Loucy (cell line): ENCODE data around the gene MTG2.

ENCODE experiments used
- H2AFZ ChIP-seq: fragments of 200-600 bp; sonication (generic); 2 replicates; pipeline ENCODE4 v1.6.0; 2016; ENCODE audit warnings: antibody characterized with exemption, mild to moderate bottlenecking, low read length, moderate library complexity
- H3F3A ChIP-seq: fragments of 200-600 bp; 2 replicates; pipeline ENCODE4 v1.6.0; 2016; ENCODE audit warnings: antibody characterized with exemption, low read depth, mild to moderate bottlenecking
- H3K27me3 ChIP-seq: fragments of 200-600 bp; sonication (generic); 2 replicates; pipeline ENCODE4 v1.6.1; 2014; ENCODE audit warnings: low read length, mild to moderate bottlenecking; ENCODE audit not compliant: insufficient read depth, poor library complexity, severe bottlenecking
- H3K36me3 ChIP-seq: fragments of 200-600 bp; sonication (generic); 2 replicates; pipeline ENCODE4 v1.6.1; 2016; ENCODE audit warnings: low read length; ENCODE audit not compliant: insufficient read depth
- H3K4me1 ChIP-seq: fragments of 200-600 bp; sonication (generic); 2 replicates; pipeline ENCODE4 v1.5.1; 2014; ENCODE audit warnings: low read length, mild to moderate bottlenecking; ENCODE audit not compliant: insufficient read depth, poor library complexity, severe bottlenecking
- H3K4me2 ChIP-seq: fragments of 200-600 bp; sonication (generic); 2 replicates; pipeline ENCODE4 v1.6.0; 2014; ENCODE audit warnings: antibody characterized with exemption, low read length, low read depth, mild to moderate bottlenecking; ENCODE audit not compliant: poor library complexity, severe bottlenecking
- H3K4me3 ChIP-seq: fragments of 200-600 bp; sonication (generic); 2 replicates; pipeline ENCODE4 v1.5.1; 2014; ENCODE audit warnings: low read length, mild to moderate bottlenecking, mixed read lengths; ENCODE audit not compliant: poor library complexity, severe bottlenecking
- H3K79me2 ChIP-seq: fragments of 200-600 bp; sonication (generic); 2 replicates; pipeline ENCODE4 v1.6.1; 2014; ENCODE audit warnings: low read length; ENCODE audit not compliant: insufficient read depth
- H3K9ac ChIP-seq: fragments of 200-600 bp; sonication (generic); 2 replicates; pipeline ENCODE4 v1.6.0; 2014; ENCODE audit warnings: mild to moderate bottlenecking, low read depth, low read length, moderate library complexity; ENCODE audit not compliant: poor library complexity, severe bottlenecking
- H3K9me2 ChIP-seq: fragments of 200-600 bp; sonication (generic); replicated peaks from 2 replicates; pipeline ENCODE4 v1.6.1; 2016; ENCODE audit warnings: low read depth, low read length, mixed read lengths
- H3K9me3 ChIP-seq: fragments of 200-600 bp; sonication (generic); 2 replicates; pipeline ENCODE4 v1.6.1; 2014; ENCODE audit warnings: mild to moderate bottlenecking, antibody characterized with exemption, low read length, low read depth; ENCODE audit not compliant: insufficient read depth
- H4K20me1 ChIP-seq: fragments of 200-600 bp; sonication (generic); 2 replicates; pipeline ENCODE4 v1.6.0; 2014; ENCODE audit warnings: antibody characterized with exemption, low read length, mild to moderate bottlenecking; ENCODE audit not compliant: insufficient read depth, poor library complexity, severe bottlenecking
- CTCF ChIP-seq: fragments of 200-600 bp; sonication (generic); conservative IDR thresholded peaks from 2 replicates; pipeline ENCODE4 v1.5.1; 2014; ENCODE audit warnings: mild to moderate bottlenecking, antibody characterized with exemption, low read length
- EZH2phosphoT487 ChIP-seq: fragments of 200-600 bp; IDR thresholded peaks from 2 replicates; pipeline ENCODE4 v1.6.1; 2018; ENCODE audit warnings: antibody characterized with exemption, mild to moderate bottlenecking, moderate library complexity, borderline replicate concordance

MTG2 gene

GRCh38 chr20:62226707-62227590 lies 44.1 kb downstream of the MTG2 start:
- no peak overlapping the region for H3K4me2 ChIP-seq
- H2AFZ ChIP-seq, result no peak overlapping the region
- no peaks in the 10 kb centered on the region for H3K27me3 ChIP-seq
- H3K9me3 ChIP-seq, result no peaks in the 10 kb centered on the region
- H3F3A ChIP-seq, result no peaks in the 10 kb centered on the region
- no peaks in the 10 kb centered on the region for H3K4me1 ChIP-seq
- no peak overlapping the region for H3K4me3 ChIP-seq
- no peak for TF ChIP-seq EZH2phosphoT487
- TF ChIP-seq CTCF, result no peak
- H3K9ac ChIP-seq, result no peak overlapping the region
- no peaks in the 10 kb centered on the region for H3K9me2 ChIP-seq
- H4K20me1 ChIP-seq, result no peaks in the 10 kb centered on the region
- no peaks in the 10 kb centered on the region for H3K79me2 ChIP-seq
- no peaks in the 10 kb centered on the region for H3K36me3 ChIP-seq

- no peak overlapping the region for H2AFZ ChIP-seq
- H3K4me1 ChIP-seq, result no peaks in the 10 kb centered on the region
- H3K36me3 ChIP-seq, result no peaks in the 10 kb centered on the region
- H3K9ac ChIP-seq, result no peak overlapping the region
- no peaks in the 10 kb centered on the region for H3K27me3 ChIP-seq
- H3K79me2 ChIP-seq, result no peaks in the 10 kb centered on the region
- H3K4me2 ChIP-seq, result no peak overlapping the region
- no peak for TF ChIP-seq CTCF
- no peaks in the 10 kb centered on the region for H3K9me2 ChIP-seq
- H4K20me1 ChIP-seq, result no peaks in the 10 kb centered on the region
- H3K9me3 ChIP-seq, result no peaks in the 10 kb centered on the region
- H3K4me3 ChIP-seq, result no peak overlapping the region
- H3F3A ChIP-seq, result no peaks in the 10 kb centered on the region
Measured at GRCh38 chr20:62227591-62227976, 44.8 kb downstream of the MTG2 start.

GRCh38 chr20:62227977-62228958 lies 45.4 kb downstream of the MTG2 start:
- H3K9me2 ChIP-seq, result no peaks in the 10 kb centered on the region
- H3K36me3 ChIP-seq, result no peaks in the 10 kb centered on the region
- no peaks in the 10 kb centered on the region for H3K9me3 ChIP-seq
- H3K4me2 ChIP-seq, result no peak overlapping the region
- no peak overlapping the region for H3K9ac ChIP-seq
- no peaks in the 10 kb centered on the region for H3F3A ChIP-seq
- no peaks in the 10 kb centered on the region for H3K4me1 ChIP-seq
- H3K4me3 ChIP-seq, result no peak overlapping the region
- H4K20me1 ChIP-seq, result no peaks in the 10 kb centered on the region
- no peaks in the 10 kb centered on the region for H3K27me3 ChIP-seq
- H3K79me2 ChIP-seq, result no peaks in the 10 kb centered on the region
- H2AFZ ChIP-seq, result no peak overlapping the region
- no peak for TF ChIP-seq EZH2phosphoT487
- no peak for TF ChIP-seq CTCF
